HEK293 (cell line): Measurements from ENCODE around the gene ZCCHC24.

ENCODE experiments used
- CTCF ChIA-PET: fragments of 350-600 bp; formaldehyde crosslinking; extraction: SDS; loops from one replicate; lab custom pipeline; 2021; ENCODE audit warnings: antibody characterized with exemption; lab: Yijun Ruan, JAX
- POLR2A ChIA-PET: fragments of 300-600 bp; formaldehyde crosslinking; extraction: SDS; loops from one replicate; lab custom pipeline; 2020; ENCODE audit warnings: antibody characterized with exemption, inconsistent platforms; lab: Yijun Ruan, JAX
- H3K27ac ChIP-seq: fragments of 200-500 bp; sonication (Bioruptor generic); 2 replicates; pipeline ENCODE4 v1.5.1; 2014; ENCODE audit warnings: low read depth, low read length, control low read depth, inconsistent platforms; ENCODE audit errors: extremely low read depth
- H3K36me3 ChIP-seq, 2 experiments: fragments of 200-500 bp in 1 of 2; sonication (Bioruptor generic) in 1 of 2; 1 replicate in 1 of 2; 2 replicates in 1 of 2; pipeline ENCODE4 v1.5.1; 2014 to 2017; ENCODE audit warnings: inconsistent platforms in 2 of 2, low read length in 2 of 2; ENCODE audit not compliant: control insufficient read depth in 2 of 2, insufficient read depth in 1 of 2
- H3K4me1 ChIP-seq: fragments of 200-500 bp; sonication (Bioruptor generic); 2 replicates; pipeline ENCODE4 v1.5.1; 2014; ENCODE audit warnings: mild to moderate bottlenecking, low read length, inconsistent platforms; ENCODE audit not compliant: control insufficient read depth, insufficient read depth
- H3K4me3 ChIP-seq: 2 replicates; pipeline ENCODE4 v1.5.1; 2011; ENCODE audit warnings: low read depth, mild to moderate bottlenecking, control low read depth, low read length, moderate library complexity
- H3K9me3 ChIP-seq: fragments of 200-500 bp; sonication (Bioruptor generic); 2 replicates; pipeline ENCODE4 v1.5.1; 2014; ENCODE audit warnings: low read depth, low read length, inconsistent platforms; ENCODE audit not compliant: control insufficient read depth, insufficient read depth
- HOXA7 ChIP-seq: sonication (generic); formaldehyde crosslinking; IDR thresholded peaks from 2 replicates; pipeline ENCODE4 v1.8.1; 2022; ENCODE audit warnings: missing genetic modification reagents, borderline replicate concordance
- HOXD13 ChIP-seq: sonication (generic); formaldehyde crosslinking; IDR thresholded peaks from 2 replicates; pipeline ENCODE4 v1.8.0; 2022; ENCODE audit warnings: missing genetic modification reagents, borderline replicate concordance
- INSM2 ChIP-seq: fragments of 450-650 bp; formaldehyde crosslinking; IDR thresholded peaks from 2 replicates; pipeline ENCODE4 v1.5.1; 2016; ENCODE audit warnings: missing biosample characterization, missing genetic modification characterization
- PATZ1 ChIP-seq: fragments of 450-650 bp; formaldehyde crosslinking; IDR thresholded peaks from 2 replicates; pipeline ENCODE4 v1.5.1; 2016; ENCODE audit warnings: missing biosample characterization, missing genetic modification characterization
- PRDM10 ChIP-seq: fragments of 450-650 bp; formaldehyde crosslinking; IDR thresholded peaks from 2 replicates; pipeline ENCODE4 v1.5.1; 2016; ENCODE audit warnings: missing biosample characterization, missing genetic modification characterization
- PRDM2 ChIP-seq: fragments of 450-650 bp; formaldehyde crosslinking; IDR thresholded peaks from 2 replicates; pipeline ENCODE4 v1.5.1; 2016; ENCODE audit warnings: missing biosample characterization, missing genetic modification characterization, borderline replicate concordance
- ZFP69B ChIP-seq: fragments of 450-650 bp; formaldehyde crosslinking; IDR thresholded peaks from 2 replicates; pipeline ENCODE4 v1.5.1; 2016; ENCODE audit warnings: missing biosample characterization, missing genetic modification characterization
- ZNF223 ChIP-seq: fragments of 450-650 bp; formaldehyde crosslinking; IDR thresholded peaks from 2 replicates; pipeline ENCODE4 v1.5.1; 2016; ENCODE audit warnings: missing biosample characterization, missing genetic modification characterization
- ZNF302 ChIP-seq: fragments of 450-650 bp; formaldehyde crosslinking; IDR thresholded peaks from 2 replicates; pipeline ENCODE4 v1.5.1; 2016; ENCODE audit warnings: missing biosample characterization, missing genetic modification characterization, low read depth
- ZNF335 ChIP-seq: fragments of 450-650 bp; formaldehyde crosslinking; conservative IDR thresholded peaks from 2 replicates; pipeline ENCODE4 v1.5.1; 2016; ENCODE audit warnings: missing biosample characterization, missing genetic modification characterization
- ZNF341 ChIP-seq: fragments of 450-650 bp; formaldehyde crosslinking; IDR thresholded peaks from 2 replicates; pipeline ENCODE4; 2016; ENCODE audit warnings: low read depth, missing biosample characterization, missing genetic modification characterization
- ZNF391 ChIP-seq: fragments of 450-650 bp; formaldehyde crosslinking; IDR thresholded peaks from 2 replicates; pipeline ENCODE4 v1.5.1; 2016; ENCODE audit warnings: low read depth, missing biosample characterization, missing genetic modification characterization, borderline replicate concordance
- ZNF513 ChIP-seq: fragments of 450-650 bp; IDR thresholded peaks from 2 replicates; pipeline ENCODE4 v1.5.1; 2018; ENCODE audit warnings: missing biosample characterization, missing genetic modification characterization
- ZNF529 ChIP-seq: fragments of 450-650 bp; formaldehyde crosslinking; IDR thresholded peaks from 2 replicates; pipeline ENCODE4 v1.5.1; 2017; ENCODE audit warnings: missing genetic modification characterization, missing biosample characterization; ENCODE audit not compliant: insufficient replicate concordance
- ZNF544 ChIP-seq: fragments of 450-650 bp; formaldehyde crosslinking; IDR thresholded peaks from 2 replicates; pipeline ENCODE4 v1.5.0; 2017; ENCODE audit warnings: missing biosample characterization, missing genetic modification characterization
- ZNF580 ChIP-seq: fragments of 450-650 bp; formaldehyde crosslinking; IDR thresholded peaks from 2 replicates; pipeline ENCODE4 v1.5.1; 2016; ENCODE audit warnings: missing biosample characterization, missing genetic modification characterization

Gene ZCCHC24

GRCh38 chr10:79394664-79395063, 50.8 kb downstream of the ZCCHC24 start:
- Histone ChIP-seq H3K36me3 (no peaks in the 10 kb centered on the region), H3K9me3 (no peaks in the 10 kb centered on the region), H3K27ac (no peak overlapping the region), H3K4me1 (no peaks in the 10 kb centered on the region), H3K4me3 (no peak overlapping the region)
- ChIA-PET POLR2A (no interaction called here), CTCF (interaction anchor here (0.8 kb wide), 1 partner anchor 74 kb away, joined by 3 read pairs; no protein-coding TSS in a partner anchor)
- TF ChIP-seq ZNF341 (tag by site-specific recombination) (0 out of 2 replicates have a peak, but pooled peaks have one; percentile 12), ZNF513 (no peak), ZNF223 (tag by site-specific recombination) (no peak), ZNF529 (no peak)

- Histone ChIP-seq H3K4me1 (no peaks in the 10 kb centered on the region), H3K36me3 (no peaks in the 10 kb centered on the region), H3K4me3 (no peak overlapping the region), H3K9me3 (no peaks in the 10 kb centered on the region)
- ChIA-PET CTCF (interaction anchor here (2.1 kb wide), 1 partner anchor 11 kb away, joined by 5 read pairs; no protein-coding TSS in a partner anchor), POLR2A (no interaction called here)
- TF ChIP-seq ZNF391 (tag by site-specific recombination): no peak
- no peak for TF ChIP-seq PRDM2 (tag by site-specific recombination)
- TF ChIP-seq ZNF302 (tag by site-specific recombination): no peak
- TF ChIP-seq INSM2: no peak
- no peak for TF ChIP-seq HOXD13
- no peak for TF ChIP-seq ZNF580 (tag by site-specific recombination)
- no peak for TF ChIP-seq PRDM10 (tag by site-specific recombination)
- TF ChIP-seq HOXA7: no peak
- TF ChIP-seq ZFP69B (tag by site-specific recombination): no peak
- no peak for TF ChIP-seq PATZ1 (tag by site-specific recombination)
- no peak for TF ChIP-seq ZNF544 (tag by site-specific recombination)
- no peak for TF ChIP-seq ZNF335
- TF ChIP-seq, all 188 proteins: peak for 0
- H3K27ac ChIP-seq: no peak overlapping the region
Measured at GRCh38 chr10:79393924-79394610, 51.4 kb downstream of the ZCCHC24 start.
